Liver (tissue), 3 donors: ENCODE data around the gene SEMA4D.

Source experiments
- EGR1 ChIP-seq, 2 donors: IDR thresholded peaks; 2 replicates each; pipeline ENCODE4 v1.6.1; 2016 to 2018; ENCODE audit warnings: antibody characterized with exemption in 2 of 2, low read depth in 2 of 2
- JUND ChIP-seq, 2 donors: IDR thresholded peaks; 2 replicates each; pipeline ENCODE4 v1.6.1; 2016; ENCODE audit warnings: antibody characterized with exemption in 2 of 2
- MAX ChIP-seq: IDR thresholded peaks from 2 replicates; pipeline ENCODE4 v1.6.1; 2016; ENCODE audit warnings: antibody characterized with exemption
- RXRA ChIP-seq, 2 donors: IDR thresholded peaks; 2 replicates each; pipeline ENCODE4 v1.6.1; 2017 to 2018; ENCODE audit warnings: antibody characterized with exemption in 2 of 2, mild to moderate bottlenecking in 1 of 2
- TAF1 ChIP-seq: conservative IDR thresholded peaks from 2 replicates; pipeline ENCODE4 v1.6.1; 2016; ENCODE audit warnings: antibody characterized with exemption, mild to moderate bottlenecking
- YY1 ChIP-seq: IDR thresholded peaks from 2 replicates; pipeline ENCODE4 v1.6.1; 2016; ENCODE audit warnings: antibody characterized with exemption, mild to moderate bottlenecking
- TF ChIP-seq, protein P1 (sequence below): fragments of 150-350 bp; IDR thresholded peaks from 2 replicates; pipeline ENCODE4 v1.5.1; 2017; ENCODE audit warnings: improper control_type of control experiment, low read depth, low read length; ENCODE audit not compliant: missing input control
- TF ChIP-seq, protein P2 (sequence below): IDR thresholded peaks from 2 replicates; pipeline ENCODE4 v1.6.1; 2016; ENCODE audit warnings: antibody characterized with exemption, mild to moderate bottlenecking
- donor health status: healthy.
- donor health status: healthy.

DNA sequence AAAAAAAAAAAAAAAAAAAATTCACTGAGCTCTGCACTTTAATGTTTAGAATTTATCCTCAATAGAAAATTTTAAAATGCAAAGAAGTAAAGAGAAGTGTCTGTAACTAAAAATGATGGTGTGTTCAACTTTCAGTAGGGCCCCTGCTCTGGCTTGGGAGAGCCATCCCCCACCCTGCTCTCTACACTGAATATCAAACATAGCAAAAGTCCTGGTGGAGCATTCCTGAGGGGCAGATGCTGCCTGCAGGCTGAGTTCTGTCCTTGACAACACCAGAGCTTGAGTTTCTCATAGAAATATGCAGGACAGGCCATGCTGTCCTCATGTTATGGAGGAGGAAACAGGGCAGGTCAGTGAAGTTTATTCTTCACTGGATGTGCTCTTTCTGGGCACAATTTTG, 7.1 kb upstream of the SEMA4D start:
- TF ChIP-seq, protein P1, sequence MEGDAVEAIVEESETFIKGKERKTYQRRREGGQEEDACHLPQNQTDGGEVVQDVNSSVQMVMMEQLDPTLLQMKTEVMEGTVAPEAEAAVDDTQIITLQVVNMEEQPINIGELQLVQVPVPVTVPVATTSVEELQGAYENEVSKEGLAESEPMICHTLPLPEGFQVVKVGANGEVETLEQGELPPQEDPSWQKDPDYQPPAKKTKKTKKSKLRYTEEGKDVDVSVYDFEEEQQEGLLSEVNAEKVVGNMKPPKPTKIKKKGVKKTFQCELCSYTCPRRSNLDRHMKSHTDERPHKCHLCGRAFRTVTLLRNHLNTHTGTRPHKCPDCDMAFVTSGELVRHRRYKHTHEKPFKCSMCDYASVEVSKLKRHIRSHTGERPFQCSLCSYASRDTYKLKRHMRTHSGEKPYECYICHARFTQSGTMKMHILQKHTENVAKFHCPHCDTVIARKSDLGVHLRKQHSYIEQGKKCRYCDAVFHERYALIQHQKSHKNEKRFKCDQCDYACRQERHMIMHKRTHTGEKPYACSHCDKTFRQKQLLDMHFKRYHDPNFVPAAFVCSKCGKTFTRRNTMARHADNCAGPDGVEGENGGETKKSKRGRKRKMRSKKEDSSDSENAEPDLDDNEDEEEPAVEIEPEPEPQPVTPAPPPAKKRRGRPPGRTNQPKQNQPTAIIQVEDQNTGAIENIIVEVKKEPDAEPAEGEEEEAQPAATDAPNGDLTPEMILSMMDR, result no peak
- TF ChIP-seq JUND (IDR thresholded peaks at IDR 0.05) (no peak), MAX (no peak), EGR1 (IDR thresholded peaks at IDR 0.05; ENCODE audit: low read depth in 2 of 2) (no peak), TAF1 (no peak), YY1 (no peak), RXRA (IDR thresholded peaks at IDR 0.05) (no peak)
- TF ChIP-seq, protein P2, sequence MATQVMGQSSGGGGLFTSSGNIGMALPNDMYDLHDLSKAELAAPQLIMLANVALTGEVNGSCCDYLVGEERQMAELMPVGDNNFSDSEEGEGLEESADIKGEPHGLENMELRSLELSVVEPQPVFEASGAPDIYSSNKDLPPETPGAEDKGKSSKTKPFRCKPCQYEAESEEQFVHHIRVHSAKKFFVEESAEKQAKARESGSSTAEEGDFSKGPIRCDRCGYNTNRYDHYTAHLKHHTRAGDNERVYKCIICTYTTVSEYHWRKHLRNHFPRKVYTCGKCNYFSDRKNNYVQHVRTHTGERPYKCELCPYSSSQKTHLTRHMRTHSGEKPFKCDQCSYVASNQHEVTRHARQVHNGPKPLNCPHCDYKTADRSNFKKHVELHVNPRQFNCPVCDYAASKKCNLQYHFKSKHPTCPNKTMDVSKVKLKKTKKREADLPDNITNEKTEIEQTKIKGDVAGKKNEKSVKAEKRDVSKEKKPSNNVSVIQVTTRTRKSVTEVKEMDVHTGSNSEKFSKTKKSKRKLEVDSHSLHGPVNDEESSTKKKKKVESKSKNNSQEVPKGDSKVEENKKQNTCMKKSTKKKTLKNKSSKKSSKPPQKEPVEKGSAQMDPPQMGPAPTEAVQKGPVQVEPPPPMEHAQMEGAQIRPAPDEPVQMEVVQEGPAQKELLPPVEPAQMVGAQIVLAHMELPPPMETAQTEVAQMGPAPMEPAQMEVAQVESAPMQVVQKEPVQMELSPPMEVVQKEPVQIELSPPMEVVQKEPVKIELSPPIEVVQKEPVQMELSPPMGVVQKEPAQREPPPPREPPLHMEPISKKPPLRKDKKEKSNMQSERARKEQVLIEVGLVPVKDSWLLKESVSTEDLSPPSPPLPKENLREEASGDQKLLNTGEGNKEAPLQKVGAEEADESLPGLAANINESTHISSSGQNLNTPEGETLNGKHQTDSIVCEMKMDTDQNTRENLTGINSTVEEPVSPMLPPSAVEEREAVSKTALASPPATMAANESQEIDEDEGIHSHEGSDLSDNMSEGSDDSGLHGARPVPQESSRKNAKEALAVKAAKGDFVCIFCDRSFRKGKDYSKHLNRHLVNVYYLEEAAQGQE, result no peak
